AG08395 (cell line): Measurements from ENCODE around the gene SNTG2.
A peak's percentile ranks its signal among the peaks of the same experiment; 100 is the strongest.

Experiments used
- DNase-seq: peaks from one replicate; pipeline ENCODE4 v3.0.0; 2012; ENCODE audit warnings: mixed read lengths, low spot score

SNTG2 gene

DNA sequence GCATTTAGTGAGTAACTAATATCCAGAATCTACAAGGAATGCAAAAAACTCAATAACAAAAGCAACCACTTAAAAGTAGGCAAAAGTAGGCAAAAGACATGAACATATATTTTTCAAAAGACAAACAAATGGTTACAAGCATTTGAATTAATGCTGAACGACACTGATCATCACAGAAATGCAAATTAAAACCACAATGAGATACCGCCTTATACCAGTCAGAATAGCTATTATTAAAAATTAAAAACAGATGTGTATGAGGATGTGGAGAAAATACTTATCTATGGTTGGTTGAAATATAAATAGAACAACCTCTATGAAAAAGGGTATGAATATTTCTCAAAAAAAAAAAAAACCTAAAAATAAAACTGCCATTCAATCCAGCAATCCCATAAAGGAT lies 51.7 kb downstream of the SNTG2 start:
- no peak for DNase-seq

DNA sequence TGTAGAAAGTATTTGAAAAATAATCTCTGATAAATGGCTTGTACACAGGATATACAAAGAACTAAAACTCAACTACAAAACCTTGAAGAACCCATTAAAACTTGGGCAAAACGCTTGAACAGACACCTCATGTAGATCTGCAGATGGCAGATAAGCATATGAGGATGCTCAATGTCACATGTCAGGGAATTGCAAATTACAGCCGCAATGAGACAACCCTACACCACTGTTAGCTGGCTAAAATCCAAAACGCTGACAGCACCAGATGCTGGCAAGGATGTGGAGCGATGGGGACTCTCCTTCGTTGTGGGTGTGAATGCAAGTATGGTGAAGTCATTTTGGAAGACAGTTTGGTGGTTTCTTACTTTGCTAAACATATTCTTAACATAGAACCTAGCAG lies 53.7 kb downstream of the SNTG2 start:
- no peak for DNase-seq

DNA sequence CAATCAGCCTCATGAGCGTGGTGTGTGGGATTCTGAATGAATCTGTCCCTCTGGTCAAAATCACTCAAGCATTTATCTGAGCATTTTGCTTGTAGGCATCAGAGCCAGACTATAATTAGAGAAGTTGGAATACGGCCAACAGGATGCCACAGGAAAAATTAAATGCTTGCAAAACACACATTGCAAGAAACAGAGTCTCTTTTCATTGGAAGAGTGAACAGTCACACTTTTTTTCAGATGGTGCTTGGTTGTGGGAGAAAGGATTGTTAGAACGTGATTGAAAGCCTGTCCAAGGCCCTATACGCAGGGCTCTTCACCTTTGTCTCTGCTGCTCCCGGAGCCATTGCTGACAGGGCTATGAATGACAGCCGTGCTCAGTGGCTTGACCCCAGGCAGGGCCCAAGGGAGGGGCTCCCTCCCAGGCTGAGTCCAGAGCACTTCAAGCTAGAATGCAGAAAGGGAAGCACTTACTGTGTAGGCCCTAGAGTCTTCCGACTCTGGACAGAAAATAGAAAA lies 59.8 kb downstream of the SNTG2 start:
- no peak for DNase-seq

DNA sequence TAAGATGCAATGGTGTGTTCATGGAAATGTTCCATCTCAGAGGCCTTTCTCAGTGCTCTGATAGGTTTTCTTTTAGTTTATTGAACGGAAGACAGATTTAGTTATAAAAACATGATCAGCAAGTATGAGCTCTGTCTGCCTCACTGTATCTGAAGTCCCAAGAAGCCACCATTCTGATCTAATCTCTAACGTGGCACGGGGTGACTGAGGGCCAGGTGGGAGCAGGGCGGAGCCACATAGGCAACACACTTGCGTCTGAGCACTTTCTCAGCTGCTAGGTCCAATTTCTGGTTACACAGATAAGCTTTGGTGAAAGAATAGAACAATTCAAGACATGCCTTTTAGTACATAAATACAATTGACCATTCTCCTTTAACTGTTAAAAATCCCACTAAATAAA lies 60.4 kb downstream of the SNTG2 start:
- no peak for DNase-seq

- no peak for DNase-seq
Observed at GRCh38 chr2:1011985-1012384, 61.3 kb downstream of the SNTG2 start.

GRCh38 chr2:1014802-1015201 lies 64.2 kb downstream of the SNTG2 start:
- DNase-seq = no peak

GRCh38 chr2:1016500-1016899 lies 65.9 kb downstream of the SNTG2 start:
- no peak for DNase-seq

DNA sequence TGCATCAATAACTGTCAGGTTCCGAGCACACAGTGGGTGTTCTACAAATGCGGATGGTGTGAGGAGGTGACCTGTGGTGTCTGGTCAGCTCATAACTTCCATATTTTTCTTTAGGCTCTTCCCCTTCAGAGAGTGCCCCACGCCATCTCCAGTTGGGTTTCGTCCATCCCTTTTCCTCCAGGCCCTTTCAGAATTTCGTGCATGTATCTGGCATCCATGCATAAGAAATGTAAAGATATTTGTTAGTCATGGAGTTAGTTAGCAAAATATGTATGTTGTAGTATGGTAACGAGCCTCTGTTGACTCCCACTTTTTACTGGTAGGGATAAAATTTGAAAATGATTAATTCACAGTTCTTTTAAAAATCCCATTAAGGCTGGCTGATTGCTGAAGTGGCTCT lies 67.2 kb downstream of the SNTG2 start:
- DNase-seq = no peak

GRCh38 chr2:1020206-1020605 lies 69.6 kb downstream of the SNTG2 start:
- DNase-seq = no peak

DNA sequence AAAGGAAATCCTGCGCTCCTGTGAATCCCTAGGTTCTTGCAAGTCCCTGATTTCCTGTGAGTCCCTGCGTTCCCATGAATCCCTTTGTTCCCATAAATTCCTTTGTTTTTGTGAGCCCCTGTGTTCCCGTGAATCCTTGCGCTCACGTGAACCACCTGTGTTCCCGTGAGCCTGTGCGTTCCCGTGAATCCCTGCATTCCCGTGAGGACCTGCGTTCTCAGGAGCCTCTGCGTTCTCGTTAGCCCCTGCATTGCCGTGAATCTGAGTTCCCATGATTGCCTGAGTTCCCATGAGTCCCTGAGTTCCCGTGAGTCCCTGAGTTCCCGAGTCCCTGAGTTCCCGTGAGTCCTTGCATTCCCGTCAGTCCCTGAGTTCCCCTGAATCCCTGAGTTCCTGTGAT lies 71.5 kb downstream of the SNTG2 start:
- no peak for DNase-seq

DNA sequence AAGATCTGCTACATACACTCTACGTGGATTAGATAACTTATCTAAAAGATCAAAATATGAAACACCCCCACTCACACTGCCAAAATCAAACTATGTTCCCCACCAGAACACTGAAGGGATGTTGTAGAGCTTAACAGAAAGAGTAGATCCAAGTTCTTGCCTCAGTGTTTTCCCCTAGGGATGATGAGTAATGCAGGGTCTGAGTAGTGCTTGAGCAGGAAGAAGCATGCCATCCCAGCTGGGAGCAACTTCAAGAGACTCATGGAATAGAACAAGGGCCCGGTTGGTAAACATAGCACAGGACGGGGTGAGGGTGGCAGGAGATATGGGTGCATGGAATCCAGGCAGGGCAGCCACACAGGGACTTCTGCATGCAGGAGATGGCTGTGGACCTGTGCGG lies 74.3 kb downstream of the SNTG2 start:
- peak; percentile 63 for DNase-seq

GRCh38 chr2:1026141-1026540 lies 75.5 kb downstream of the SNTG2 start:
- DNase-seq = no peak

DNA sequence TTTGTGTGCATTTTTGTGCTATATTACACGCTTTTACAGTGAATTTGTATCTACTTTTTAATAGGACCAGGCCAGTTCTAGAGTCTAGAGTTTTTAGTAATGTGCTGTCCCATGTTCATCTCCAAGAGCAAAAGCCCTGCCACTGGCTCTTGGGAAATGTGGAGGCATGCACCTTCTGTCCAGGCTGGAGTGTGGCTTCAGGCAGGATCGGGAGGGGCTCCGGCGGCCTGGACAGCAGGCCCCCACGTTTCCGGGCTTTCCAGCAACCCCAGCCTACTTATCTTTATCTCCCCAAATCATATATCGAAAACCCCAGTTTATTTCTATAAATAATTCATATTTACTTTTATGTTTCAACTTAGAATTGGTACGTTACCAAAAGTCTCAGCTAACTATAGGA lies 78.2 kb downstream of the SNTG2 start:
- no peak for DNase-seq

DNA sequence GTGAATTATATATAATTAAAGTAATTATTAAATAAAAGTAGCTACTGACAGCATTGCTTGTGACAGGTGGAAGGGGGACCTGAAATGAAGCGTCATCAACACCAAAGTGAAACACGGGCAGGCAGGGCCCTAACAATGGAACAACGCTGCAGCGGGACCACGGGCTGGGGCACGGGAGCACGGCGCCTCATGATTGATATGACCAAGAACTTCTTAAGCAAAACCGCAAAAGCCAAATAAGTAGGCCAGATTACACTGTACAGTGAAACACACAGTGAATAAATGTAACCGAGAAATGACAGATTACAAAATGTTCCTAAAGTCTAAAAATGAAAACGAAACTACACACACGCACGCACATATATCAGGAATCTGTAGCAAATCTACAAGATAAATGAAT lies 81.4 kb downstream of the SNTG2 start:
- DNase-seq = no peak

GRCh38 chr2:1033069-1033468 lies 82.4 kb downstream of the SNTG2 start:
- no peak for DNase-seq

GRCh38 chr2:1037066-1037465 lies 86.4 kb downstream of the SNTG2 start:
- DNase-seq = no peak

DNA sequence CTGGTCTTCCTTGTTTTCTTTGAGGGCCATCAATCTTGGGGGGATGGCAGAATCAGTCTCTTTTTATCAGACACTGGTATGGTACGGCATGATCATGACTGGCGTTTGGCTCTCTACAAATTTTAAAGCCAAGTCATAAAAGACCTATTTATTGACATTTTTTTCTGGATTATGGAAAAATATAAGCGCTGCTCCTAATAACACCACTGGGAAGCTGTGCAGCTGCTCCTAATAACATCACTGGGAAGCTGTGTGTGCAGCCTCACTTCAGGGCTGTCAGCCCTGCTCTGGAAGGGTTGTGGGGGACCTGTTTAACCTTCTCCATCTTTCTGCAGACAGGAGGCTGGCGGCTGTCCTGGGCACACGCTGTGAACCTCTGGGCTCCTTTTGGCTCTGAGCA lies 88.9 kb downstream of the SNTG2 start:
- no peak for DNase-seq

DNA sequence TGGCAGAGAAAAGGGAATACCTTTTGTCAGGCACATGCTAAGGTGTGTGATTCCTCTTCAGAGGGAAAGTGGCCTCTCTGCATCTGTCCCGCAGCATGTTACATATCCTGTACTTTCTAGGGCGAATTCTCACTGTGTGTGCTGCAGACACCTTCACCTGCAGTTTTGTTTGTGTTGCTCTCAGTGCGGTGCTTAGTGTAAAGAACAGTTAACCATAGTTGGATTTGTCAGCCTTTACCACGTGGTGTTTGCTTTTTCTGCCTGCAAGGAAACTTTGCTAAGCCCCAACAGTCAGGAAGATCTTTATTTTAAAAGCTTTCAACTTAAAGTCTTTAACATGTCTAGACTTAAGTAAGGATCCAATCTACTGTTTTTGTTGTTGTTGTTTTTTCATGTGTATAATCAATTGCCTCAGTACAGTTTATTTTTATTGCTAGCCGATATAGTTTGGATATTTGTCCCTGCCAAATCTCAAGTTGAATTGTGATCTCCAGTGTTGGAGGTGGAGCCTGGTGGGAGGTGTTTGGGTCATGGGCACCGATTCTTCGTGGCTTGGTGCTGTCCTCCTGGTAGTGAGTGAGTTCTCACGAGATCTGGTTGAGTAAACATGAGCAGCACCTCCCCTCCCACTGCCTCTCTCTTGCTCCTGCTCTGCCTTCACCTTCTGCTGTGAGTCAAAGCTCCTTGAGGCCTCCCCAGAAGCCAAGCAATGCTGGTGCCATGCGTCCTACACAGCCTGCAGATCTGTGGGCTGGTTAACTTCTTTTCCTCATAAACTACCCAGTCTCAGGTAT lies 90.6 kb downstream of the SNTG2 start:
- no peak for DNase-seq

DNA sequence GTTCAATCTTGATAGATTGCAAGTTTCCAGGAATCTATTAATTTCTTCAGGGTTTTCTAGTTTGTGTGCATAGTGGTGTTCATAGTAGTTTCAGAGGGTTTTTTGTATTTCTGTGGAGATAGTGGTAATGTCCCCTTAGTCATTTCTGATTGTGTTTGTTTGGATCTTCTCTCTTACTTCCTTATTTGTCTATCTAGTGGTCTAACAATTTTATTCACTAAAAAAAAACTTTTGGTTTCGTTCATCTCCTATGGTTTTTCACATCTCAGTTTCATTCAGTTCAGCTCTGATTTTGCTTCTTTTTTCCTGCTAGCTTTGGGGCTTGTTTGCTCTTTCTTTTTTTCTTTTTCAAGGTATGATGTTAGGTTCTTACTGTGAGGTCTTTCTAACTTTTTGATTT lies 94.5 kb downstream of the SNTG2 start:
- DNase-seq = no peak

GRCh38 chr2:1046067-1046466 lies 95.4 kb downstream of the SNTG2 start:
- DNase-seq = no peak

- peak; percentile 20 for DNase-seq
Observed at GRCh38 chr2:1047485-1047884, 96.8 kb downstream of the SNTG2 start.

DNA sequence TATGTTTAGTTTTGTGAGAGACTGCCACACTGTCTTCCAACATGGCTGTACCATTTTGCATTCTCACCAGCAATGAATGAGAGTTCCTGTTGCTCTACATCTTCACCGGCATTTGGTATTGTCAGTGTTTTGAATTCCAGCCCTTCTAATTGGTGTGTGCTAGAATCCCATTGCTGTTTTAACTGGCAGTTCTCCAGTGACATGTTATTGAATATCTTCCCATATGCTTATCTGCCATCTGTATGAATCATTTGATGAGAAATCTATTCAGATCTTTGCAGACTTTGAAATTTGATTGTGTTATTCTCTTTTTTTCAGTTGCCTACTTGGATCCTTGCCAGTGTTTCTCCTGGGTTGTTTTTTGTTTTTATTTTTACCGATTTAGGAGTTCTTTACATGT lies 99.0 kb downstream of the SNTG2 start:
- no peak for DNase-seq

DNA sequence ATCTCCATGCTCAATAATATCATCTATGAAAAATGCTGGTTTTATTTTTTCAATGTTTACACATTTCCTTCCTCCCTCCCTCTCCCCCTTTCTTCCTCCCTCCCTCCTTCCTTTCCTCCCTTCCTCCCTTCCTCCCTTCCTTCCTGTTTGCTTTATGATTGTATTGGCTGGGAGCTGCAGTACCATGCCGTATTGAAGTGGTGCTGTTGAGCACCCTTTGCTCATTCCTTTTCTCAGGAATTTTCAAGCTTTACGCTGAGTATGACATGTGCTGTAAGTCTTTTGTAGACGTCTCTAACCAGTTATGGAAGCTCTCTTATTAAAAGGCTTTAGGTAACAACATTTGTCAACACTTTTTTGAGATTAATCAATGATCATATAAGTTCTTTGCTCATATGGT lies 100.4 kb downstream of the SNTG2 start:
- peak; percentile 18 for DNase-seq

- no peak for DNase-seq
Observed at GRCh38 chr2:1052771-1053191, 102.1 kb downstream of the SNTG2 start.
